GM12878 (cell line): ENCODE measurements around the gene PPP2R2B. TPM values are rescaled to one million over a fixed set of nuclear protein-coding genes. Genes with fewer than 3 reads are reported as not detected.

Source experiments
- ATAC-seq: fragments of 200-7000 bp; cut with Tn5 transposase; 3 replicates; pipeline ENCODE4 v1.9.1; 2020; ENCODE audit warnings: mild to moderate bottlenecking, moderate library complexity
- BruUV-seq: library from RNA; stranded (reverse); fragments of 400-500 nt; replicated peaks from 2 replicates; lab custom pipeline; 2021; lab: Mats Ljungman, UMichigan
- CTCF ChIA-PET: fragments of 300-600 bp; sonication (Branson Sonifier 250); formaldehyde crosslinking; extraction: SDS; loops from one replicate; lab custom pipeline; 2021; ENCODE audit warnings: inconsistent platforms; lab: Yijun Ruan, JAX
- POLR2A ChIA-PET: fragments of 350-600 bp; formaldehyde crosslinking; extraction: SDS; loops from one replicate; lab custom pipeline; 2021; ENCODE audit warnings: inconsistent platforms; lab: Charles Lee
- RAD21 ChIA-PET: fragments of 300-600 bp; sonication (Branson Sonifier 250); formaldehyde crosslinking; loops from one replicate; lab custom pipeline; 2023; ENCODE audit warnings: antibody characterized with exemption; ENCODE audit not compliant: unreplicated experiment; lab: Charles Lee
- SMC1A ChIA-PET: fragments of 300-600 bp; sonication (Branson Sonifier 250); formaldehyde crosslinking; loops from one replicate; lab custom pipeline; 2023; ENCODE audit not compliant: unreplicated experiment, uncharacterized antibody; lab: Charles Lee
- DNase-seq: peaks from one replicate; pipeline ENCODE4 v3.0.0-alpha.2; 2011; ENCODE audit warnings: low read depth, low spot score
- FAIRE-seq: peaks from 3 replicates; lab custom pipeline; 2011; peaks lifted over from hg19 to GRCh38; lab: Jason Lieb, UNC
- H2AFZ ChIP-seq: 2 replicates; pipeline ENCODE4 v1.6.0; 2011; ENCODE audit warnings: low read depth, low read length, control low read depth; ENCODE audit not compliant: control insufficient read depth
- H3K27ac ChIP-seq: 2 replicates; pipeline ENCODE4 v1.5.1; 2011; ENCODE audit warnings: control low read depth; ENCODE audit not compliant: control insufficient read depth, insufficient read depth
- H3K27me3 ChIP-seq, 2 experiments: replicated peaks in 1 of 2; 2 replicates each; pipeline versions ENCODE4 v1.6.0 to v1.6.1; 2011; ENCODE audit warnings: low read length in 1 of 2; ENCODE audit not compliant: control insufficient read depth in 2 of 2, insufficient read depth in 2 of 2
- H3K36me3 ChIP-seq, 2 experiments: 2 replicates each; pipeline ENCODE4 v1.5.1; 2011; ENCODE audit warnings: low read length in 1 of 2; ENCODE audit not compliant: control insufficient read depth in 2 of 2, insufficient read depth in 2 of 2
- H3K4me1 ChIP-seq: 2 replicates; pipeline ENCODE4 v1.6.1; 2011; ENCODE audit warnings: mild to moderate bottlenecking, low read length, moderate library complexity, mixed read lengths; ENCODE audit not compliant: control insufficient read depth, insufficient read depth
- H3K4me2 ChIP-seq: 2 replicates; pipeline ENCODE4 v1.6.0; 2011; ENCODE audit warnings: control low read depth; ENCODE audit not compliant: control insufficient read depth, insufficient read depth
- H3K4me3 ChIP-seq: fragments of 200-600 bp; sonication (generic); 2 replicates; pipeline ENCODE4 v1.5.1; 2016
- H3K79me2 ChIP-seq: 2 replicates; pipeline ENCODE4 v1.6.0; 2011; ENCODE audit warnings: low read length; ENCODE audit not compliant: control insufficient read depth, insufficient read depth
- H3K9ac ChIP-seq: 2 replicates; pipeline ENCODE4 v1.8.0; 2011; ENCODE audit warnings: low read length, control low read depth, mixed read lengths; ENCODE audit not compliant: control insufficient read depth, insufficient read depth
- H3K9me3 ChIP-seq: replicated peaks from 3 replicates; pipeline ENCODE4 v1.5.1; 2011; ENCODE audit warnings: mild to moderate bottlenecking, low read length; ENCODE audit not compliant: control insufficient read depth, insufficient read depth
- H4K20me1 ChIP-seq: 2 replicates; pipeline ENCODE4 v1.6.0; 2011; ENCODE audit not compliant: control insufficient read depth, insufficient read depth
- GABPA ChIP-seq: IDR thresholded peaks from 2 replicates; pipeline ENCODE4 v1.6.1; 2014; ENCODE audit warnings: antibody characterized with exemption, low read depth, mild to moderate bottlenecking, inconsistent platforms
- IKZF2 ChIP-seq, 2 experiments: fragments of 450-650 bp; IDR thresholded peaks; 2 replicates each; pipeline ENCODE4 v1.6.1; 2017; ENCODE audit warnings: mild to moderate bottlenecking in 2 of 2, moderate library complexity in 2 of 2
- NFIC ChIP-seq: IDR thresholded peaks from 2 replicates; pipeline ENCODE4 v1.6.1; 2012; ENCODE audit warnings: low read depth, mild to moderate bottlenecking, inconsistent platforms, low read length, moderate library complexity
- NFXL1 ChIP-seq: fragments of 450-650 bp; IDR thresholded peaks from 2 replicates; pipeline ENCODE4 v1.6.1; 2017; ENCODE audit warnings: antibody characterized with exemption, mild to moderate bottlenecking, borderline replicate concordance
- POLR2AphosphoS2 ChIP-seq: IDR thresholded peaks from 2 replicates; pipeline ENCODE4 v1.6.1; 2011; ENCODE audit warnings: low read depth, mild to moderate bottlenecking, low read length, improper control_type of control experiment, moderate library complexity
- REST ChIP-seq: IDR thresholded peaks from 2 replicates; pipeline ENCODE4 v1.6.1; 2012; ENCODE audit warnings: mild to moderate bottlenecking, low read depth, low read length
- RFX5 ChIP-seq: IDR thresholded peaks from 2 replicates; pipeline ENCODE4 v1.6.1; 2011; ENCODE audit warnings: low read depth, low read length, improper control_type of control experiment
- SMC3 ChIP-seq: IDR thresholded peaks from 2 replicates; pipeline ENCODE4 v1.6.1; 2011; ENCODE audit warnings: low read length, improper control_type of control experiment, borderline replicate concordance
- ZNF207 ChIP-seq: fragments of 450-650 bp; IDR thresholded peaks from 2 replicates; pipeline ENCODE4 v1.6.1; 2014; ENCODE audit warnings: antibody characterized with exemption, mild to moderate bottlenecking, borderline replicate concordance
- ZNF592 ChIP-seq: fragments of 450-650 bp; IDR thresholded peaks from 2 replicates; pipeline ENCODE4 v1.6.1; 2017; ENCODE audit warnings: mild to moderate bottlenecking, moderate library complexity
- WGBS: methylation state at CpG from one replicate; pipeline ENCODE4 v1.1.6; 2016; ENCODE audit warnings: low lambda C conversion rate; ENCODE audit not compliant: insufficient replicate concordance, insufficient coverage; ENCODE audit errors: missing lambda C conversion rate; 5-methylcytosine and 5-hydroxymethylcytosine counted together
- in situ Hi-C: fragments of 300-500 bp; cut with MboI; formaldehyde crosslinking; loops from 9 replicates; pipeline ENCODE4 v1.14.3; 2018; ENCODE audit warnings: mixed read lengths
- intact Hi-C: fragments of 100-400 bp; cut with micrococcal nuclease; formaldehyde crosslinking; loops from one replicate; pipeline ENCODE4 v1.14.2; 2022; ENCODE audit not compliant: unreplicated experiment
- polyA plus RNA-seq, 11 experiments: library from polyadenylated mRNA; depleted of rRNA in 4 of 11; unstranded in 6 of 11; stranded (reverse) in 5 of 11; fragments of >200 nt; fragmentation: Nextera tagmentation in 4 of 11; fragmentation: Illumina TruSeq in 1 of 11; extraction: Ambion mirVana in 4 of 11; extraction: Trizol in 1 of 11; gene quantifications; 1 replicate in 1 of 11; 2 replicates in 10 of 11; pipeline versions ENCODE4 v1.2.1 to v1.2.3, GENCODE V29; 2011 to 2016; ENCODE audit warnings: inconsistent platforms in 2 of 11, missing spikeins in 2 of 11, low read depth in 1 of 11
- total RNA-seq, 4 experiments: library from RNA; depleted of rRNA in 3 of 4; stranded (reverse); fragments of >200 nt in 3 of 4; fragmentation: Illumina TruSeq in 1 of 4; extraction: Trizol in 1 of 4; gene quantifications; 2 replicates each; pipeline versions ENCODE4 v1.2.1 to v1.2.3, GENCODE V29; 2013 to 2021

PPP2R2B gene
- total and polyA plus RNA-seq, 10 of the 15 experiments (the other 5 are each of a cell fraction or from before 2014, with no cell fraction given) = not detected

DNA sequence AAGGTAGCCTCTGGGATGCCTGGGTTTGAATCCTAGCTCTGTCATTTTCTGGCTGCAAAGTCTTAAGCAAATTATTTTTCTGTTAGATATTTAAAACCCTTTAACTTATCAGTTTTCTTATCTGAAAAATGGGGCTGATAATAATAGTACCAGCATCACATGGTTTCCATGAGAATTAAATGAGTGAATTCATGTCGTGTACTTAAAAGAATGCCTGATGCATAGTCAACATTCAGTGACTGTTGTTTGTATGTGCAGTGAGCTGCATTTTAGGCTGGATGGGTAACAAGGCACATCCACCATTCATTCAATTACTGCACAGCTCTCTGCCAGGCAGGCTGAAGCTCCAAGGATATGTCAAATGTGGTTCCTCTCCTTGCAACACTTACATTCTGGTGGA, 122.0 kb downstream of the PPP2R2B start:
- DNase-seq (no peak), ATAC-seq (no peak), FAIRE-seq (no peak)
- intact Hi-C loops = no loop called here
- Histone ChIP-seq H3K4me2 (no peak overlapping the region), H4K20me1 (no peaks in the 10 kb centered on the region), H2AFZ (no peak overlapping the region), H3K4me3 (no peak overlapping the region), H3K27me3 (peaks cover 0 to 3% of the 10 kb centered on the region in 2 experiments; a peak in 1 of 4 replicates), H3K79me2 (no peaks in the 10 kb centered on the region), H3K36me3 (no peaks in the 10 kb centered on the region), H3K9me3 (no peaks in the 10 kb centered on the region), H3K27ac (no peak overlapping the region), H3K4me1 (peaks cover 4% of the 10 kb centered on the region; the same call in 1 of the 2 replicates), H3K9ac (no peak overlapping the region)
- WGBS = 0% methylated on average over 1 of the region's 1 CpG
- CTCF ChIA-PET = no interaction called here
- TF ChIP-seq NFIC (no peak), POLR2AphosphoS2 (no peak)
- POLR2A ChIA-PET = no interaction called here
- SMC1A ChIA-PET = no interaction called here
- no TSS peak for BruUV-seq
- in situ Hi-C loops = no loop called here
- RAD21 ChIA-PET = no interaction called here

DNA sequence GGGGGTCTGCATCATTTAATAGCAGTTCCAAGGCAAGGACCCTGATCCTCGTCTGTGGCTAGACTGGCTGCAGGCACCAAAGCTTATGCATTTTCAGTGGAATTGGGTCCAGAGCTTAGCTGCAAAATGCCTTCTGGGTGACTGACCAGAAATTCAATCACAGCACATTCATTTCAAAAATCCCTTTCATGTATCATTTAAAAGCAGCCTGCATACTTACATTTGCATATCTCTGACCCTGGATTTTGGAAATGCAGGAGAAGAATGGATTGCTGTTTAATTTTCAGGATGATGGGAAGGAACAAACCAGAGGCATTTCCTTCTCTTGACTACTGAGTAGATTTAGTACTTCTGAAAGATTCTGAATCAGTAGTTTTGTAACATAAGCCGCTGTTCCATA, 122.8 kb downstream of the PPP2R2B start:
- no peaks in the 10 kb centered on the region for H4K20me1 ChIP-seq
- RAD21 ChIA-PET = no interaction called here
- H3K4me1 ChIP-seq = peaks cover 4% of the 10 kb centered on the region; the same call in 1 of the 2 replicates
- FAIRE-seq = no peak
- CTCF ChIA-PET = no interaction called here
- H3K79me2 ChIP-seq = no peaks in the 10 kb centered on the region
- in situ Hi-C loops = no loop called here
- POLR2A ChIA-PET = no interaction called here
- ATAC-seq = no peak
- SMC1A ChIA-PET = no interaction called here
- no peak overlapping the region for H2AFZ ChIP-seq
- no peak overlapping the region for H3K4me2 ChIP-seq
- no peaks in the 10 kb centered on the region for H3K36me3 ChIP-seq
- intact Hi-C loops = no loop called here
- no peak overlapping the region for H3K4me3 ChIP-seq
- DNase-seq = no peak
- H3K27ac ChIP-seq = no peak overlapping the region
- H3K9ac ChIP-seq = no peak overlapping the region
- peaks cover 0 to 3% of the 10 kb centered on the region in 2 experiments; a peak in 1 of 4 replicates for H3K27me3 ChIP-seq
- 16% methylated on average over 2 of the region's 2 CpGs for WGBS
- BruUV-seq = no TSS peak
- H3K9me3 ChIP-seq = no peaks in the 10 kb centered on the region
- TF ChIP-seq SMC3 (no peak), ZNF207 (no peak), ZNF592 (no peak), REST (no peak), RFX5 (no peak), GABPA (no peak), IKZF2 (IDR thresholded peaks at IDR 0.05) (no peak), NFXL1 (no peak)
